ENCODE results near the gene RBBP8.

The RBBP8 gene

DNA sequence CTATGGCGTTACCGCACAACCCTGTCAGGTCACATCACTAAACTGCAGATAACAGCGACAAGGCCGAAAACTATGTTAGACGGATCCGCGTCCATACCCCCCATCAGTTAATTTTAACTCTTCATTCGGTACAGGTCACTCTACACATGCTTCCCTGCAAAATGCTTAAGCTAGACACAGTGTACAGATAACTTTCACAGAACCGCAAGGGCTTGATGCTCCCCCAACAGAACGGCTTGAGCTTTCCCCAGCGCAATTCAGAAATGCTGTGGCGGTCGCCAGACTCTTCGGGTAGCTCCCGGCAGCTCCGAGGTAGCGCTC lies 283 bp upstream of the RBBP8 start:
- TF ChIP-seq GATA2 (IDR thresholded peaks at IDR 0.05; ENCODE audit: low read depth, low read length) = no peak
- TF ChIP-seq GATA3 (IDR thresholded peaks at IDR 0.05; ENCODE audit: low read depth, low read length) = no peak

DNA sequence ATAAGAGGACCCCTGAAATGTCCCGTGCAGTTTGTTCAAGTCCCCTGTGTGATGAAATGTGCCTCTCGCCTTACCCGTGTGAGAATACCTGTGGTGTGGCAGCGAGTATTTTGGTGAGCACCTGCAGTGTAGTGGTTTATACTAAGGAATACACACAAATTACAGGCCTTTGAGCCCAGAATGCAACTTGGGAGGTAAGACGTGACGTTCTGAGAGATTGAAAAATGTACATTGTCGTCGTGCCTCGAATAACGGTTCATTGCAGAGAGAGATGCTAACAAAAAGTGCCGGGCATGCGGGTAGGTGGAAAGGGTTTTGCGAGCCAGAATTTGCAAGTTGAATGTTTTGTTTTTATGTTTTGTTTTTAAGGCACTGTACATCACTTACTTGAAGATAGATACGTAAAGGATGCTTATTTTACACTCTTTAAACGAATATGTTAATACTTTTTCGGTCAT lies 867 bp downstream of the RBBP8 start:
- TF ChIP-seq GATA2 (IDR thresholded peaks at IDR 0.05; ENCODE audit: low read depth, low read length) (no peak), GATA3 (IDR thresholded peaks at IDR 0.05; ENCODE audit: low read depth, low read length) (no peak)

DNA sequence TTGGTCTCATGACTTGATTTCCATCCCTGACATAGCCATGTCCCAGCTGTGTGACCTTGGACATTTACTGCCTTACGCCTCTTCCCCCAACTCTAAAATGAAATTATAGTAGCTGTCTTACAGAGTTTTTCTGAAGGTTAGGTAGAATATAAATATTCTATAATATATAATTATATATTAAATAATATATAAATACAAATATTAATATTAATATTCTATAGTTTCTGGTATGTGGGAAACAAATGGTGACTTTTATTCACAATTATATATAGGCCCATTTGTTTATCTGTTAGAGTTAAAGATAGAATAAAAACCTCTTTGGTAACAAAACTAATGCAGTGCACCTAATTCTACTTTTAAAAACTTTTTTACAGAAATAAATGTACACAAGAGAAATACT lies 1.7 kb downstream of the RBBP8 start:
- TF ChIP-seq GATA3 (IDR thresholded peaks at IDR 0.05; ENCODE audit: low read depth, low read length) (no peak), GATA2 (IDR thresholded peaks at IDR 0.05; ENCODE audit: low read depth, low read length) (no peak)

DNA sequence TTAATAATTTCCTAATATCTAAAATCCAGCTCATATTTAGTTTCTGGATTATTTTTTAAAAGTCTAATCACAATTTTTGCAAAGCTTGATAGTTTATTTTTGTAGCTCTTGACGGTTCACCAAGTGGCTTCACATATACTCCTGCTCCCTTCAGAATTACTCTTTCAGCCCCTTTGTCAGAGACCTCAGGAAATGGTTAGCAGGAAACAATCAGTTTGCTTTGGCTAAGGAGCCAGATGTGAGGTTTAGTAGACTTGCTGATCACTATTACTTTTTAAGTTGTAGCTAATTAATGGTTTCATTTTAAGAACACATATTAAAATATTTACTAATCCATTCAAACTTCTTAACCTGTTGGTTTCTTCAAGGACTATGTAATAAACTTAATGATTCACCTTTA lies 2.3 kb downstream of the RBBP8 start:
- no peak for TF ChIP-seq GATA2 (IDR thresholded peaks at IDR 0.05; ENCODE audit: low read depth, low read length)
- no peak for TF ChIP-seq GATA3 (IDR thresholded peaks at IDR 0.05; ENCODE audit: low read depth, low read length)

DNA sequence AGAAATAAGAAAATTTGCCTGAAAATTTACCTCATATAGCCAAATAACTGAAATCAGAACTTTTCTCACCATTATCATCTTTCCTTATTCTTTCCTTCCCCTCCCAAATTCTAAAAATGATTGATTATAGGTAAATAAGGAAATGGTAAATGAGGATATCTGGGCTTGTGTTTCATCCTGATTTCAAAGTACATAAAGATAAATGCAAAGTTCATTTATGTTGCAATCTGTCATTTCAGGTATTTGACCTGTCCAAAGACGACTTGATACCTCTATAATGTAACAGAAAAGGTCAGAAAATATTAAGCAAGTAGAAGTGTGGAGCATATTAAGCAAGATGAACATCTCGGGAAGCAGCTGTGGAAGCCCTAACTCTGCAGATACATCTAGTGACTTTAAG lies 3.4 kb downstream of the RBBP8 start:
- no peak for TF ChIP-seq GATA2 (IDR thresholded peaks at IDR 0.05; ENCODE audit: low read depth, low read length)
- no peak for TF ChIP-seq GATA3 (IDR thresholded peaks at IDR 0.05; ENCODE audit: low read depth, low read length)

DNA sequence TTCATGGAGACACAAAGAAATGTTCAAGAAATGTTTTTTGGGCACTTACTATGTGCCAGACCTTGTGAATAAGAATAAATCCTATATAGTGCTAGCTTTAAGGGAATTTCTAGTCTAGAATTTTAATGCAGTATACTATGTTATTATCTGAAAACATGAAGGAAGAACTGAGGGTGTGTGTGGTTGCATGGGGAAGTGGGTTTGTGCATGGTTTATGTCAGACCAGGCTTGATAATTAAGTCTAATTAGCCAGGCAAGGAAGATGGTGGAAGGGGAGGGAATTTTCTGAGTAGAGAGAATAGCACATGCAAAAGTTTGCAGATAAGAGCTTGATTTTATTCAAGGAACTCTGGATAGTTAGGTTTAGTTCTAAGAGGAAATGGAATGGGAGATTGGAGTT lies 6.5 kb downstream of the RBBP8 start:
- TF ChIP-seq GATA2 (IDR thresholded peaks at IDR 0.05; ENCODE audit: low read depth, low read length) = no peak
- no peak for TF ChIP-seq GATA3 (IDR thresholded peaks at IDR 0.05; ENCODE audit: low read depth, low read length)

DNA sequence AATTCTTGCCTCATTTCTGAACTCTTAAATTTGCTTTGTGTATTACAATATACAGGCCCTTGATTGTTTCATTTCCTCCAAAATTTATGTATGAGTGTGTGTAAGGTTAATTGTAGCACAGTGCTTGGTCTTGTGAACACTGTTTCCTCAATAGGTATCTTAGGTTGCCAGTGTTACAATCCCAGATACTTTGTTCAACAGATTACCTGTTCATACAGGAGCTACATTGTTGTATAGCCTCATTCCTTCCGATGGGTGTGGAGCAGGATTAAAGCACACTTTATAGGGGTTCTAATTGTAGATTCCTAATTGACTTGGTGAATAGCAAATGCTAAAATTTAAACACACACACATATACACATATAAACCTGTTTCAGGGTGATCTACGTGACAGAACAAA lies 10.7 kb downstream of the RBBP8 start:
- TF ChIP-seq GATA2 (IDR thresholded peaks at IDR 0.05; ENCODE audit: low read depth, low read length) = no peak
- no peak for TF ChIP-seq GATA3 (IDR thresholded peaks at IDR 0.05; ENCODE audit: low read depth, low read length)

DNA sequence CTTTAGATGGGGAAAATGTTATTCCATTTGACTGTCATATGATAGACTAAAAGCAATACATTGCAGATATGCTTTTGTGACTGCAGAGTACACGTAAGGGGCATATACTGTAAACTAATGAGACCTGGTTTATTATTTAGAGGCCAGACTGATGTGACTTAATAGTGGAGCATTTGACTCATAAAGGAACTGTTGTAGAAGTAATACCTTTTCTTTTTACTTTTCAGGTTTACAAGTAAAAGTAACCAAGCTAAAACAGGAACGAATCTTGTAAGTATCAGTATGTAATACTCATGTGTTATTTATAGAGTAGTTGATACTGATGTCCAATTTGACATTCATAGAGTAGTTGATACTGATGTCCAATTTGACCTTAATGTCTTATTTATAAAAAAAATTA lies 13.1 kb downstream of the RBBP8 start:
- TF ChIP-seq GATA3 (IDR thresholded peaks at IDR 0.05; ENCODE audit: low read depth, low read length) = no peak
- no peak for TF ChIP-seq GATA2 (IDR thresholded peaks at IDR 0.05; ENCODE audit: low read depth, low read length)

DNA sequence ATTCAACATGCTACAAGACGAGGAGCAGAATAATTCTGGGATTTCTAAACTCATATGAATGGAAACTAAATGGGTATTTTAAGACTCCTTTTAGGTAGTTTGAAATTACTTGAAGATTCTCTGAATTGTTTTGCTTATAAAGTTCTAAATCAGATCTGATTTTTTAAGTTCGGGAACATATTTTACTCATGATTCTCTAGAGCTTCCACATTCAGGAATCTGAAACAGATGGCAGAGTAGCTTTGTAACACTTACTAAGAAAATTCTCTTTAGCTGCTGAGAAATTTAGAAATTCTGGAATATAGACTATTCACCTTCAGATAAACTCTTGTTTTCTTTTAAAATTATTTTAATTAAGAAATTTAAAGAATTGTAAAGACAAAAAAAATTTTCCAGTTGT lies 13.7 kb downstream of the RBBP8 start:
- TF ChIP-seq GATA2 (IDR thresholded peaks at IDR 0.05; ENCODE audit: low read depth, low read length) = no peak
- no peak for TF ChIP-seq GATA3 (IDR thresholded peaks at IDR 0.05; ENCODE audit: low read depth, low read length)

DNA sequence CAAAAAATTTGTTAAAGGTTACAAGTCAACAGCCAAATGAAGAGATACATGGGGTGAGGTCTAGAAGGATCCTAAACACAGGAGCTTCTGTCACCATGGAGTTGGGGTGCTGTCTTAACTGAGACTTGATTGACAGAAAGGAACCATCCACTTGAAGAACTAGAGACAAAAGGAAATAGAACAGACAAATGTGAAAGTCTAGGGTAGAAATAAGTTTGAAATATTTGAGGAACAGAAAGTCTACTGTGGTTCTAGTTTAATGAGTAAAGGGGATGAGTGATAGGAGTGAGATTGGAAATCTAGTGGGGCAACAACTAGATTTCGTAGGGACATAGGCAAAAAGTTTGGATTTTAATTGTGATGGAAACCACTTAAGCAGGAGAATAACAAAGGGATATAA lies 18.7 kb downstream of the RBBP8 start:
- TF ChIP-seq GATA2 (IDR thresholded peaks at IDR 0.05; ENCODE audit: low read depth, low read length) (no peak), GATA3 (IDR thresholded peaks at IDR 0.05; ENCODE audit: low read depth, low read length) (no peak)

DNA sequence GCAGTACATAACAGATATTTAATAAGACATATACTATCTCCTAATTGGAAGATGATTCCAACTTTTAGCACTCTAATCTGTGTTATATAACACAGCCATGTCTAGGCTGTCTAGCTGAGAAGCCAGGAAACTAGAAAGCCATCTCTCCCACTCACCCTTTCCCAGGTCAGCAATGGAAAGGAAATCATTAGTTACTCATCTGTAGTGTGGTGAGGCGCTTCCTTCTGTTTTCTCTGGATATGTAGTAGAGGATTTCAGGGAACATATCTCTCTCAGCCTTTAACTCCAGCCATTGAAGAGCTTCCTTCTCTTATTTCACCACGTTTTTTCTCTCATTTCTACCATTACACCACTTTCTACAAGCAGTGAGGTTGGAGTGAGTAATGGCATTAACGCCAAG lies 19.4 kb downstream of the RBBP8 start:
- TF ChIP-seq GATA3 (IDR thresholded peaks at IDR 0.05; ENCODE audit: low read depth, low read length) (no peak), GATA2 (IDR thresholded peaks at IDR 0.05; ENCODE audit: low read depth, low read length) (no peak)

DNA sequence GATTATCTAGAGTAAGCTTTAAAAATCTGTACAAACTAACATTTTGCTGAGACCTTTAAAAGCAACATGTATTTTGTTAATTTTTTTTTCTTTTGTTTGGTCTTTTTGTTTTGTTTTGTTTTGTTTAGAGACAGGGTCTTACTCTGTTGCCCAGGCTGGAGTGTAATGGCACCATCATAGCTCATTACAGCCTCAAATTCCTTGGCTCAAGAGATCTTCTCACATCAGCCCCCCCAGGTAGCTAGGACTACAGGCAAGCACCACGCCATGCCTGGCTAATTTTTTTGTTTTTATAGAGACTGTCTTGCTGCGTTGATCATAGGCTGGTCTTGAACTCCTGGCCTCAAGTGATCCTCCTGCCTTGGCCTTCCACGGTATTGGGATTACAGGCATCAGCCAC lies 23.1 kb downstream of the RBBP8 start:
- TF ChIP-seq GATA2 (IDR thresholded peaks at IDR 0.05; ENCODE audit: low read depth, low read length) (no peak), GATA3 (IDR thresholded peaks at IDR 0.05; ENCODE audit: low read depth, low read length) (no peak)

DNA sequence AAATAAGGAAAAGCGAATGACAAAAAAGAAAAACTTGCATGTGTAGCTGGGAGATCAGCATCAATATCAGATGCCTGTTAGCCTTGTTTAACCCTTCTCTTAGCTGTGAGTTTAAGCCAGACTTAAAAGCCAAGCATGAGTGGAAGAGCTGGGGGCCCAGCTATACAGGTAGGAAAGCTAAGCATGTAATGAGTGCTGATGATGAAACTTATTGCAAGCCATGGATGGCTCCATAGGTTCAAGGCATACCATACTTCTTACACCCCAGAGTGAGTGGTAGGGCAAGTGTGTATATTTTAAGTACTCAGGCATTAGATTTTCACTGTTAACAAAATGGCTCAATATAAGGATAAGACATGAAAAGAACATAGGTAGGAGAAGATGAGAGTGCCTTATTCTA lies 28.0 kb downstream of the RBBP8 start:
- TF ChIP-seq GATA2 (IDR thresholded peaks at IDR 0.05; ENCODE audit: low read depth, low read length) (no peak), GATA3 (IDR thresholded peaks at IDR 0.05; ENCODE audit: low read depth, low read length) (no peak)

DNA sequence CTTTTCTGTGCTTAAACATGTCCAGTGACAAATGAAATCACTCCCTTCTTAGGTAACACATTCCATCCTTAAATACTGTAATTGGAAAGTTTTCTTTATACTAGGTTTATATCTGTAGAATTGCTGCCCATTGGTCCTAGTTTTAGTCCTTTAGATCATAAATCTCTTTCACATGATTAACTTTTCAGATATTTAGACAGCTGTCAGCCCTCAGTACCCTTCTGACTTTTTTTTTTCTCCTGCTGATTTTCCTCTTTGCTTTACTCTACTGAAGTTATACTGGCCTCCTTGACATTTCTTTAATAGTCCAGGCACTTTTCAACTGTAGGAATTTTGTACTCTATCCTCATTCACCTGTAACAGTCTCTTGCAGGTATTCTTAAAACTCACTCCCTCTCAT lies 28.9 kb downstream of the RBBP8 start:
- TF ChIP-seq GATA2 (IDR thresholded peaks at IDR 0.05; ENCODE audit: low read depth, low read length) = no peak
- no peak for TF ChIP-seq GATA3 (IDR thresholded peaks at IDR 0.05; ENCODE audit: low read depth, low read length)

DNA sequence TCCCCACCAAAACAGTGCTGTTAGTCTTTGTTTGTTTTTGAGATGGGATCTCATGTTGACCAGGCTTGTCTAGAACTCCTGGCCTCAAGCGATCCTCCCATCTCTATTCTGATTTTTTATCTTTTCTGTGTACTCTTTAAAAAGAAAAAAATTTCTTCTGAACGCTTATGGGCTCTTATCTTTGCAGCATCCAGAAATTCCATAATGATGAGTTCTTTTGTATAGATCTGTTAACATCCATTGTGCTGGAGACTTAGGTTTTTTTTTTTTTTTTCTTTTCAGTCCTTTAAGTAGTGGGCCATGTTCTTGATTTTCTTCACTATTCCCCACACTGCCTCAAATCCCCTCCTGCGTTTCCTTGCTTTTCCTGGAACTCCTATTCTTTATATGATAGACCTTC lies 31.0 kb downstream of the RBBP8 start:
- TF ChIP-seq GATA2 (IDR thresholded peaks at IDR 0.05; ENCODE audit: low read depth, low read length) = no peak
- TF ChIP-seq GATA3 (IDR thresholded peaks at IDR 0.05; ENCODE audit: low read depth, low read length) = no peak

DNA sequence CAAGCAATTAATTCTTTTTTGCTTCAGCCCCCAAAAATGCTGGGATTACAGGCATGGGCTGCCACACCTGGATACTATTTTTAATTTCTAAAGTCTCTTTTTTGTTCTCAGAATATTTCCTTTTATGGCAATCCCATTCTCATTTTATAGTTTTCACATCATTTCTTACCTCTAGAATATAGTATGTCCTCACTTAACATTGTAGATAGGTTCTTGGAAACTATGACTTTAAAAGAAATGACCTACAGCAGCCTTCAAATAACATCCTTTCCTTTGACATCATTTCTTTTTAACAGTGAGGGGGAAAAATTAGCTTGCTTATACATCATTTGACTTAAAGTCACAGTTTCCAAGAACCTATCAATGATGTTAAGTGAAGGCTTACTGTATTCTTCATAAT lies 31.6 kb downstream of the RBBP8 start:
- TF ChIP-seq GATA2 (IDR thresholded peaks at IDR 0.05; ENCODE audit: low read depth, low read length) (no peak), GATA3 (IDR thresholded peaks at IDR 0.05; ENCODE audit: low read depth, low read length) (no peak)

Data from SH-SY5Y (cell line).